Nephron (organoid): Measurements from ENCODE around the gene FZD2.
A peak's percentile ranks its signal among the peaks of the same experiment; 100 is the strongest.

Experiments
- H3K27ac Mint-ChIP-seq, 3 experiments: 2 replicates each; pipeline ENCODE4 v1.8.0; 2020; ENCODE audit warnings: mixed read lengths in 3 of 3, mild to moderate bottlenecking in 2 of 3, moderate library complexity in 1 of 3
- H3K27me3 Mint-ChIP-seq: 2 replicates; pipeline ENCODE4 v1.8.0; 2021; ENCODE audit warnings: low read depth, mild to moderate bottlenecking, moderate library complexity, mixed read lengths
- H3K36me3 Mint-ChIP-seq: 2 replicates; pipeline ENCODE4 v1.8.0; 2020; ENCODE audit warnings: low read depth, mixed read lengths
- H3K4me1 Mint-ChIP-seq: 2 replicates; pipeline ENCODE4 v1.8.0; 2020; ENCODE audit warnings: mixed read lengths
- H3K4me3 Mint-ChIP-seq, 3 experiments: 2 replicates each; pipeline ENCODE4 v1.8.0; 2020; ENCODE audit warnings: mild to moderate bottlenecking in 3 of 3, mixed read lengths in 3 of 3, moderate library complexity in 2 of 3
- H3K9me3 Mint-ChIP-seq: 2 replicates; pipeline ENCODE4 v1.8.0; 2020; ENCODE audit warnings: mixed read lengths
- CTCF ChIP-seq, 3 experiments: fragments of 200-600 bp; sonication (generic); IDR thresholded peaks; one replicate each; pipeline ENCODE4 v1.5.0; 2021; ENCODE audit warnings: antibody characterized with exemption in 3 of 3; ENCODE audit not compliant: unreplicated experiment in 3 of 3

Gene FZD2

DNA sequence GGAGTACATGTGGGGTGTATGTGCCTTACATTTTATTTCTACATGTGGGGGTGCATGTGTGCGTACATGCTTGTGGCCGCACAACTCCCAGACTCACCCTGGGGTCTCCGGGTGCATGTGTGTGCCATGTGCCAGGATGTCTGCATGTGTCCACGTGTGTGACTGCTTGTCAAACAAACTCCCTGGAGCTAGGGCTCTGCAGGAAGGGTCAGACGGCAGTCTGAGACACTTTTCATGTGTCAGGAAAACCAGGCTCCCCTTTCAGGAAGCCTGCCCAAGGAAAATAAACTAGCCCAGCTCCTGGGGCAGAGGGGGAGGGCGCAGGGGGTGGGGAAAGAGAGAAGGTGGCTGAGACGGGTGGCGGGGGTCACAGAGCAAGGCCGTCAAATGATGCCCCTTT, 44.7 kb downstream of the FZD2 start:
- Mint-ChIP-seq H3K27ac (peak overlapping the region; percentile 76 to 82 (median 77)), H3K4me3 (no peak overlapping the region), H3K27me3 (no peaks in the 10 kb centered on the region), H3K36me3 (no peaks in the 10 kb centered on the region), H3K4me1 (peaks cover 61% of the 10 kb centered on the region), H3K9me3 (no peaks in the 10 kb centered on the region)
- no peak for TF ChIP-seq CTCF (IDR thresholded peaks at IDR 0.05; ENCODE audit: unreplicated experiment in 3 of 3)

- no peaks in the 10 kb centered on the region for H3K36me3 Mint-ChIP-seq
- H3K4me1 Mint-ChIP-seq = peaks cover 64% of the 10 kb centered on the region
- H3K27ac Mint-ChIP-seq = peak overlapping the region; percentile 76 to 82 (median 77)
- no peaks in the 10 kb centered on the region for H3K27me3 Mint-ChIP-seq
- no peak overlapping the region for H3K4me3 Mint-ChIP-seq
- no peak for TF ChIP-seq CTCF (IDR thresholded peaks at IDR 0.05; ENCODE audit: unreplicated experiment in 3 of 3)
- no peaks in the 10 kb centered on the region for H3K9me3 Mint-ChIP-seq
Observed at GRCh38 chr17:44602390-44602789, 45.1 kb downstream of the FZD2 start.

GRCh38 chr17:44602970-44603369, 45.7 kb downstream of the FZD2 start:
- Mint-ChIP-seq H3K9me3 (no peaks in the 10 kb centered on the region), H3K4me3 (peak overlapping the region in 1 of 3 experiments; percentile 1), H3K36me3 (no peaks in the 10 kb centered on the region), H3K4me1 (peaks cover 70% of the 10 kb centered on the region), H3K27ac (peak overlapping the region; percentile 76 to 82 (median 77)), H3K27me3 (no peaks in the 10 kb centered on the region)
- no peak for TF ChIP-seq CTCF (IDR thresholded peaks at IDR 0.05; ENCODE audit: unreplicated experiment in 3 of 3)

- no peak for TF ChIP-seq CTCF (IDR thresholded peaks at IDR 0.05; ENCODE audit: unreplicated experiment in 3 of 3)
- Mint-ChIP-seq H3K9me3 (no peaks in the 10 kb centered on the region), H3K4me1 (peaks cover 76% of the 10 kb centered on the region), H3K4me3 (peak overlapping the region in 2 of 3 experiments; percentile 21 to 27), H3K36me3 (no peaks in the 10 kb centered on the region), H3K27me3 (no peaks in the 10 kb centered on the region), H3K27ac (peak overlapping the region; percentile 91 to 95 (median 92))
Observed at GRCh38 chr17:44604116-44604761, 47.0 kb downstream of the FZD2 start.

- H3K9me3 Mint-ChIP-seq = no peaks in the 10 kb centered on the region
- peak overlapping the region in 1 of 3 experiments; percentile 45 for H3K4me3 Mint-ChIP-seq
- H3K27ac Mint-ChIP-seq = peak overlapping the region; percentile 91 to 95 (median 92)
- H3K36me3 Mint-ChIP-seq = no peaks in the 10 kb centered on the region
- H3K4me1 Mint-ChIP-seq = peaks cover 76% of the 10 kb centered on the region
- TF ChIP-seq CTCF (IDR thresholded peaks at IDR 0.05; ENCODE audit: unreplicated experiment in 3 of 3) = no peak
- no peaks in the 10 kb centered on the region for H3K27me3 Mint-ChIP-seq
Observed at GRCh38 chr17:44604768-44605485, 47.6 kb downstream of the FZD2 start.
